Embryonic facial prominence (tissue), 1 donor: ENCODE data around the gene HLA-G.
"Not testable (repeated sequence)": the region's sequence is repeated elsewhere in the genome, so short reads cannot be mapped to it uniquely, and the experiment has no call there.

Source experiments
- DNase-seq: peaks from one replicate; pipeline ENCODE4 v3.0.0-alpha.2; 2016; ENCODE audit errors: extremely low spot score

Gene HLA-G

GRCh38 chr6:29827579-29828470 lies at the start of gene HLA-G:
HLA-G (plus strand) TSS chr6:29827825; CDS start chr6:29827845, 20 bp downstream.
- DNase-seq = no peak

GRCh38 chr6:29780019-29780698 lies 47.5 kb upstream of the HLA-G start:
- not testable (repeated sequence) for DNase-seq

GRCh38 chr6:29789176-29789575 lies 38.4 kb upstream of the HLA-G start:
- no peak for DNase-seq

GRCh38 chr6:29790626-29791025 lies 37.0 kb upstream of the HLA-G start:
- DNase-seq = no peak

GRCh38 chr6:29791162-29791561 lies 36.5 kb upstream of the HLA-G start:
- no peak for DNase-seq

- DNase-seq = no peak
Observed at GRCh38 chr6:29791786-29792122, 35.9 kb upstream of the HLA-G start.

GRCh38 chr6:29792123-29793035 lies 35.2 kb upstream of the HLA-G start:
- DNase-seq = no peak

GRCh38 chr6:29793036-29793356 lies 34.6 kb upstream of the HLA-G start:
- DNase-seq = no peak

- DNase-seq = no peak
Observed at GRCh38 chr6:29793796-29794195, 33.8 kb upstream of the HLA-G start.

GRCh38 chr6:29796026-29796425 lies 31.6 kb upstream of the HLA-G start:
- DNase-seq = no peak

- DNase-seq = no peak
Observed at GRCh38 chr6:29797135-29797534, 30.5 kb upstream of the HLA-G start.

- DNase-seq = no peak
Observed at GRCh38 chr6:29797966-29798365, 29.7 kb upstream of the HLA-G start.

GRCh38 chr6:29800254-29800653 lies 27.4 kb upstream of the HLA-G start:
- DNase-seq = no peak

- DNase-seq = no peak
Observed at GRCh38 chr6:29806387-29806786, 21.2 kb upstream of the HLA-G start.

- DNase-seq = no peak
Observed at GRCh38 chr6:29809249-29809648, 18.4 kb upstream of the HLA-G start.

GRCh38 chr6:29810371-29810770 lies 17.3 kb upstream of the HLA-G start:
- no peak for DNase-seq

- DNase-seq = no peak
Observed at GRCh38 chr6:29811377-29811776, 16.2 kb upstream of the HLA-G start.

- no peak for DNase-seq
Observed at GRCh38 chr6:29813066-29813465, 14.6 kb upstream of the HLA-G start.

- DNase-seq = no peak
Observed at GRCh38 chr6:29813809-29814208, 13.8 kb upstream of the HLA-G start.

- no peak for DNase-seq
Observed at GRCh38 chr6:29814379-29815117, 13.1 kb upstream of the HLA-G start.

GRCh38 chr6:29815118-29815750 lies 12.4 kb upstream of the HLA-G start:
- no peak for DNase-seq
